Right forelimb (tissue), 1 donor: ENCODE data around the gene POP4.
A peak's percentile ranks its signal among the peaks of the same experiment; 100 is the strongest.

Experiments used
- DNase-seq: peaks from one replicate; pipeline ENCODE4 v3.0.0-alpha.2; 2018

Gene POP4

DNA sequence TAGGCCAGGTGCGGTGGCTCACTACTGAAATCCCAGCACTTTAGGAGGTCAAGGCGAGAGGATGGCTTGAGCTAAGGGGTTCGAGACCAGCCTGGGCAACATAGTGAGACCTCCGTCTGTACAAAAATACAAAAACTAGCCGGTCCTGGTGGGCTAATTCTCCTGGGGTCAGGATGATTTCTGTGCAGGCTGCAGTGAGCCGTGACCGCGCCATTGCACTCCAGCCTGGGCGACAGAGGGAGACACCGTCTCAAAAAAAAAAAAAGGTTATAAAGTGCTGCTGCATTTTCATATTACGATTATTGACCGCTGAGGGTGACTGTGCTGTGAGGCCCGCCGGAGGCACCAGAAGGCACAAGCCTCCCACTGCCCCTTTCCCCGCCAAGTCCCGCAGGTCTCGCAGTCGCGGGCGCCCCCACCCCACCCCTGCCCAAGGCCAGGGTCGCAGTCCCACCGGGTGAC, 58.7 kb downstream of the POP4 start:
- DNase-seq: no peak

DNA sequence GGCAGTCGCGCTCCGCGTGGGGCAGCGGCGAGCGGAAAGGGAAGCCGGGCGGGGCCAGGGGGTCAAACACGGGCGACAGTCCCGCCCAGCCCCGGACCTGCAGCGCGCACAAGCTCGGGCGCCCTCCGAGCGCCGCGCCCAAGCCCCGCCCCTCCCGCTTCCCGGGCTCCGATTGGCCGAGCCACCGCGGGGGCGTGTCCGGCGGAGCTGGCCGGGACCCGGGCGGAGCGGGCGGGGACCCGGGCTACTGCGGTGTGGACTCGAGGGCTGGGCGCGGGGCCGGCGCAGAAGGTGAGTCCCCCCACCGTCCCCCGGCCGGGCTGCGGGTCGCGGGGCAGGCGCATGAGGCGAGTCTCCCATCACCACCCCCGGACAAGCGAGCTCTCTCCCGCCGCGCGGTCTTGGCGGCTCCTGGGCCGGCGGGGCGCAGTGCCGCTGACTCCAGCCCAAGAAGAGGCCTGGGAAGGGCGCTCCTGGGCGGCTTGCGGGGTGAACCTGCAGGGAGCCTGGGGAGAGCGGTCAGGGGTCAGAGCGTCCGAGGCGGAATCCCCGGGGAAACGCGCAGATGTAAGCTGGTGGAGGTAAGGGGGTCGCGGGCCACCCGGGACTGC, 59.2 kb downstream of the POP4 start, which contains the start of gene PLEKHF1:
PLEKHF1 (plus strand) TSS at position 247 of the 611 bp plus-strand sequence. CDS start 8,379 bp downstream, outside the sequence.
- peak; percentile 92 for DNase-seq

DNA sequence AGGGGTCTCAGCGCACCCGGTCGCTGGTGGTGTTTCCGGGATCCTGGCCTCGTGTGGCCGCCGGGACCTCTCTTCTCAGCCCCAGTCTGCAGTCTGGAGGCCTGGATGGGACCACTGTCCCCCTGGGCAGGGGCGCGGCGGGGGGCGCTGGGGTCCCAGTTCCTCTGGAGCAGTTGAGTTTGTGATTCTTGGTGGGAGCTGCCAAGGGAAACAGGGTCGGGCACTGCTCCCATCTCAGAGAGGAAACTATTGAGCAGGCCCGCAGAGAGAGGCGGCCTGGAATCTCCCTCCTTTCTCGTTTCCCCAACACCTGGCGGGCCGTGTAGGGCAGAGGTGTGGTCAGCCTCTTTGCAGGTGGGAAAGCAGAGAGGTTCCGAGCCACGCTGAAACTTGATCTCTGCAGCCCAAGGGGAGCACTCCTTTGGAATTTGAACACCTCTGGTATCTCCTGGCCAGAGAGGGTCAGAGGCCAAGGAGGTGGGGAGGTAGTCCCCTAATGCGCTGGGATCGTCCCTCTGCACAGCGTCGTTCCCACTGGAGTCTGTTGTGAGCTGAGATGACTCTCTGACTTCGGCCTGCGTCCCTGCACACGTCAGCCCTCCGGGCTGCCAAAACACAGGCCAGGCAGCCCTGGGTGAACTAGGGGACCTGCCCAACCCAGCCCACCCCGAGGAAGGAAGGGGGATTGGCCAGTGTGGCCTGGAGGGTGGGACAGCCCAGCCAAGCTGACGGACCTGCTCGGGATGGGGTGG, 59.9 kb downstream of the POP4 start:
- DNase-seq: no peak
